Measurements from ENCODE around the gene TP73.
A peak's percentile ranks its signal among the peaks of the same experiment; 100 is the strongest.

TP73 gene

DNA sequence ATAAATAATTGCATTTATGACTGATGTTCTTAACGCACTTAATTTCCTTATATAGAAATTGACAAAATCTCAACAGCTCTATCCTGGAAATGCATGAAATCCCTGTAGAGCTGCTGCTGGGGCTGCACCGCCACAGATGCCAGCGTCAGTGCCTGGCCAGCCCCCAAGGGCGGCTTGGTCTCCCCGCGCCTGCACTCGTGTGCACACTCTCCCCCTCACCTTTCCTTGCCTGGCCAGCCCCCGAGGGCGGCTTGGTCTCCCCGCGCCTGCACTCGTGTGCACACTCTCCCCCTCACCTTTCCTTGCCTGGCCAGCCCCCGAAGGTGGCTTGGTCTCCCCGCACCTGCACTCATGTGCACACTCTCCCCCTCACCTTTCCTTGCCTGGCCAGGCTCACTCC, 16.2 kb upstream of the TP73 start:
- DNase-seq, result no peak

DNA sequence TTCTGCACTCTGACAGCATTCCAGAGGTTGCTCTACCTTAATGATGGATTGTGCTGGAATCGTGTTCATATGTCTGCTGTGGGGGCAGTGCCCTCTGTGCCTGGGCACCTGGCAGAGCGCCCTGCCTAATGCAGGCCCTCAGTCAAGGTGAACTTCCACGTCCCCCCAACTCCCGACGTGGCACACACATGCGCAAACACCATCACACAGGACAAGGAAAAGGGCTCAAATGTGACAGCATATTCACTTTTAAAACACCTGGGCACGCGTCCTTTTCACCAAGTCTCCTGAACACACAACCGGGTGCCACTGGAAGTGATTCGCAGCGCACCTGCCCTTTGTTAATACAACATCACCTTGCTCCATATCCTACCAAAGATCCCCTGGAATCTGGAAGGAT, 15.8 kb upstream of the TP73 start:
- no peak for DNase-seq

DNA sequence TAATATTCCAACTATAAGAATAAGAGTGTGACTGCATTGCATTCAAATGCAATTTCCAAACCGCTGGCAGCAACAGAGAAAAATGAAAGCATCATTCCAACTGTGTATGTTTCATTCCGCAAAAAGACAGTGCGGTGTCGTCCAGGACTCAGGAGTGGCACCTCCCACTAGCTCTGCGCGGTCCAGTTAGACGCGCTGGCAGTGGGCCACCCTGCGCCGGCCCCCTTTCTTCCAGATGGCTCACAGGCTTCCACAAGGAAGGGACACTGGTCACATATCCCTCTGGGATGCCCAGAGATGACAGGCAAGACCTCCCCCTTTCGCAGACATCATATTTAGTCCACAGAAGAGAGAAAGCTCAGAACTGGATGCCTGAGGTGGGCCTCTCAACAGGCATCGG, 14.3 kb upstream of the TP73 start:
- DNase-seq, result no peak

DNA sequence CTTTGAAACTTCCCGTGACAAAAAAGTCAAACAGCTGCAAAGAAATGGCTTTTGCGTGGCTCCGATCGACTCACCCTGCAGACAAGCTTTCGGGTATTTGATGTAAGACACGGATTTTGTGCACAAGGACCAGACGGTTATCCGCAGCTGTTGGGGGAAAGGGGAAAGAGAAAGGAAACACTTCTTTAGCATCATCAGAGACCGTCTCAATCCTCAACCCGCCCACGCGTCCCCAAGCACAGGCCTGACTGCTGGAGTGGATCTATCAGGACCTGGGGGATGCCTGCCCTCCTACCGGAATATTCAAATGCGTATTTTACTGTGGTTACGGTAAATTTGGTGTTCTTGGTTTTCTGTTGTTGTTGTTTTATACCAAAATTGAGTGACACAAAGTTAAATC, 13.6 kb upstream of the TP73 start:
- no peak for DNase-seq

DNA sequence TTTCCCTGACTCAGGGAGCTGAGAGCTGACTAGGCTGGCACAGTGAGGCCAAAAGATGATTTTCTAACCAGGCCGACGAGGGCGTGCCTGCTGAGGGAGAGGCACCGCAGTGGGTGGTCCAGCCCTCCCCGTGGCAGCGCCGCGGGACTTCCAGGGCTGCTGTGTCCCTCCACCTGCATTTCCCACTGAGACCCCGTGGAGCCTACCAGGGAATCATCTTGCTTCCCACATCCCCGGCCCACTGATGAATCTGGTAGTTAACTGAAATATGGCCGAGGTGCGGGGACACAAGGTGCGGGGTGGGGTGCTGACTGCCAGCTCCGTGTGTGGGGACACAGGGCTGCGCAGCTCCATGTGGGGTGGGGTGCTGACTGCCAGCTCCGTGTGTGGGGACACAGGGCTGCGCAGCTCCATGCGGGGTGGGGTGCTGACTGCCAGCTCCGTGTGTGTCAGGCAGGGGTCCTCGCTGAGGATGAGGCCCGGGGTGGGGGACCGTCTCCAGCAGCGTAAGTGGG, 12.9 kb upstream of the TP73 start:
- no peak for DNase-seq

DNA sequence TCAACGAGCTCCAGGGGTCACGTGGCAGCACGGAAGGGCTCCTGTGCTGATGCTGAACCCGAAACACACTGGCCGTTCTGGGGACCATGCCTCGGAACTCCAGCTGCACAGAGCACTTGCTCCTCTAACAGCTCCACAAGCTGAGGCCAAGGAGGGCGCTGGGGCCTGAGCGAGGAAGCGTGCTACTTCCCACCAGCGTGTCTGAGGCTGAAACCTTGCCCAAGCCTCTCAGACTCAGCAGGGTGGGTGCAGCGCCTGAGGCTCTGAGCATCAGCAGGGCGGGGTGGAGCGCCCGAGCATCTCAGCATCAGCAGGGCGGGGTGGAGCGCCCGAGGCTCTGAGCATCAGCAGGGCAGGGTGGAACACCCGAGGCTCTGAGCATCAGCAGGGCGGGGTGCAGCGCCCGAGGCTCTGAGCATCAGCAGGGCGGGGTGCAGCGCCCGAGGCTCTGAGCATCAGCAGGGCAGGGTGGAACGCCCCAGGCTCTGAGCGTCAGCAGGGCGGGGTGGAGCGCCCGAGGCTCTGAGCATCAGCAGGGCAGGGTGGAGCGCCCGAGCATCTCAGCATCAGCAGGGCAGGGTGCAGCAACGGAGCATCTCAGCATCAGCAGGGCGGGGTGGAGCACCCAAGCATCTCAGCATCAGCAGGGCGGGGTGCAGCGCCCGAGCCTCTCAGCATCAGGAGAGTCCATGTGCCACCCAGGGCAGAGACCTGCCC, 12.0 kb upstream of the TP73 start:
- DNase-seq, result no peak

DNA sequence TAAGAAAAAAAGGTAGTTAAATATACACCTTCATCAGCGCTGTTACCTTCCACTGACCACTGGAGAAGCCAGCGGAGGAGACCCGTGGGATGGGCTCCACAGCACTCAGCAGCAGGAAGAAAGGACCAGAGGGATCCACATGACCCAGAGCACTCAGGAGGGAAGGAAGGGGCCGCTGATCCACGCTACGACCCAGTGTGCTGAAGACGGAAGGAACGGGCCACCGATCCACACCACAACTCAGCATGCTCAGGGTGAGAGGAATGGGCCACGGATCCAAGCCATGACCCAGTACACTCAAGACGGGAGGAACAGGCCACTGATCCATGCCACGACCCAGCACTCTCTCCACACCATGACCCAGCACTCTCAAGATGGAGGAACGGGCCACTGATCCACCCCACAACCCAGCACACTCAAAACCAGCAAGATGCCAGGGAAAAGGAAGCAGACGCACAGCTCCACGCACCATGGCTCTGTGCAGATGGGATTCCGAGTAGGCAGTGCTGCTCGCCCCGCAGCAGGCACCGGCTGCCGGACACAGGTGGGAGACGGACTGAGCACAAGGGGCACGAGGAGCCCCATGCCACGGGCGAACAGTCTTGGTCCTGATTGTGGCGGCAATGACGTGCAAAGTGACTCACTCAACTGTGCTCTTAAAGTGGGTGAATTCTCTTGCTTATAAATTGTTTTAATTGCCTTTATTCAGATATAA, 11.1 kb upstream of the TP73 start:
- no peak for DNase-seq

DNA sequence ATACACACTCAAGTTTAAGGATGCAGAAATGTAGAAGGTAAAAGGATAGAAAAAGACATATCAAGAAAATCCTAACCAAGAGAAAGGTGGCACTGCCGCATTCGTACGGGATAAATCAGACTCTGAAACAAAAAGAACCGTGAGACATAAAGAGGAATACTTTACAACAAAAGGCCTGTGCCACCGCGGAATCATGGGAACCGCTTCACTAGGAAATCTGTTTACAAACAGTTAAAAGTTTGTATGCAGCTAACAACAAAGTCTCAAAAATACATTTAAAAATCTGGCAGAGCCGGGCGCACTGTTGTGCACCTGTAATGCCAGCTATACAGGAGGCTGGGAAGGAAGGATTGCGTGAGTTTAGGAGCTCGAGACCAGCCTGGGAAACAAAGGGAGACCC, 10.5 kb upstream of the TP73 start:
- no peak for DNase-seq

DNA sequence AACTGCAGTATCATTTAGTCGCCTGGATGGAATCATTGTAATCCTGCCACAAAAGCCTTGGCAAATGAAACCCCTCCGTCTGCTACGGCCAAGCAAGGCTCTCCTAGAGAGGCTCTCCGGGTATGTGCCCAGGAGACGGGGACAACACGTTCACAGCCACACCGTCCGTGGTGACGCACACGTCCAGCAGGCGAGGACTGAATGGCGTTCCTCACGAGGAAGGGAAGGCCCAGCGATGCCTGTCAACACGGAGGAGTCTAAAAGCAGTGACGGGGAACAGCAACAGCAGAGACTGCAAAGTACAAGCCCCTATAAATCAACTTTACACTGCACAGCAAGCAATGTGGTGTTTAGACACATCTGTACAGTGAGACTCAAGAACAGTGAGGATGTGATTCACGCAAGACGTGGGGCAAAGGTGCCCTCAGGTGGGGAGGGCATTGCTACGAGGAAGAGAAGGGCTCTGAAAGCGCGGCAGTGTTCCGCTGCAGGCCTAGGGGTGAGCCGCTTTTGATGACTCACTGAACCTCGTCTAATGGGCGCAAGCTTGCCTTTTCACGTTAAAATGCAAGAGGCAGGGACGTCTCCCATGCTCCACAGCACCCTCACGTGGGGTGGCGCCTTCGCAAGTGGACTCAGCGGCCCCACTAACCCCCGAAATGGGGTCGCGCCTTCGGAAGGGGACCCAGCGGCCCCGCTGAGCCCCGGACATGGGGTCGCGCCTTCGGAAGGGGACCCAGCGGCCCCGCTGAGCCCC, 9.2 kb upstream of the TP73 start:
- no peak for DNase-seq

DNA sequence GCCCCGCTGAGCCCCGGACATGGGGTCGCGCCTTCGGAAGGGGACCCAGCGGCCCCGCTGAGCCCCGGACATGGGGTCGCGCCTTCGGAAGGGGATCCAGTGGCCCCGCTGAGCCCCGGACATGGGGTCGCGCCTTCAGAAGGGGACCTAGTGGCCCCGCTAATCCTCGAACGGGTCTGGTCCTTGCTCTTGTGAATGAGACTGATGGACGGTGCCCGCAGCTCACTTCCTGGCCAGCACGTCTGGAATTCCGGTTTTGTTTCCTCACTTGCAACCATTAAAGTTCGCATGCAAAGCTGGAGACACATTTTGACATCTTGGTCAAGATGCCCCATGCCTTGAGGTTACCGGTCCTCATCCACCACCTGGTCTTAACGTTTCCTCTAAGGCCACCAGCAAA, 8.0 kb upstream of the TP73 start:
- no peak for DNase-seq

DNA sequence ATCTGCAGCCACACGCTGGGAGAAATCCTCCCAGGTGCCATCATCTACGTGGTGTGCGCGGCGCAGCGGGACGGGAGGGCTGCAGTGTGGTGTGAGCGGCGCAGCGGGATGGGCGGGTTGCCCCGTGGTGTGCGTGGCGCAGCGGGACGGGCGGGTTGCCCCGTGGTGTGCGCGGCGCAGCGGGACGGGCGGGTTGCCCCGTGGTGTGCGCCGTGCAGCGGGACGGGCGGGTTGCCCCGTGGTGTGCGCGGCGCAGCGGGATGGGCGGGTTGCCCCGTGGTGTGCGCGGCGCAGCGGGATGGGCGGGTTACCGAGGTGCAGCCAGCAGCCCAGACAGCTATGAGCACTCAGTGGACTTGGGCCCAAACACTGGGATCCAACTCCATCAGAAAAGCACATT, 7.1 kb upstream of the TP73 start:
- no peak for DNase-seq

DNA sequence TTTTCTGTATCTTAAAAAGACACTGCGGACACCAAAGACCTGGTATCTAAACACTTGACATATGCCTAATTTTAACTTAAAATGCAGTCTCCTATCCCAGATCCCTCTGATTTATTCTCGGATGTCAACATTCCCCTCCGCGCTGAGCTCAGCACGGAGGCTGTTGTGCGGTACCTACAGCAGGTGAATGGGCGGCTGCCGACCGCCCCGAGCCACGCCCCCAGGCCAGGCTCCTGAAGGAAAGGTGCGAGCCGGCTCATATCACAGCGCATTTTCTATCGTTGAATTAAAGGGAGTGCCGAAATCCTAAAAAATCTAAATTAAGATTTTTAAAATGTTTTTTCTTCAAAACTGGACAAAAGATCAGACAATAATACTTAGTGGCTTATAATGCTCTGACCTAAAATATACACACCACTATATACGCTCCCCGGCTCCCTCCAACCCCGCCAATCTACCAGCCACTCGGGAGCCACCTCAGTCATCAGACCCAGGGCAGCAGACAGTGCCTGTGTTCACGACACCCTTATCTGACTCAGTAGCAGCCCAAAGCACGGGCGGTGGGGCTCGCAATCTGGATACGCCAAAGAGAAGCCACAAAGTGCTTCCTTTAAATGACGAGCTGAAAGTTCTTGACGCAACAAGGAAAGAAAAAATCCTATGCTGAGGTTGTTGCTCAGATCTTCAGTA, 6.5 kb upstream of the TP73 start:
- DNase-seq, result no peak

DNA sequence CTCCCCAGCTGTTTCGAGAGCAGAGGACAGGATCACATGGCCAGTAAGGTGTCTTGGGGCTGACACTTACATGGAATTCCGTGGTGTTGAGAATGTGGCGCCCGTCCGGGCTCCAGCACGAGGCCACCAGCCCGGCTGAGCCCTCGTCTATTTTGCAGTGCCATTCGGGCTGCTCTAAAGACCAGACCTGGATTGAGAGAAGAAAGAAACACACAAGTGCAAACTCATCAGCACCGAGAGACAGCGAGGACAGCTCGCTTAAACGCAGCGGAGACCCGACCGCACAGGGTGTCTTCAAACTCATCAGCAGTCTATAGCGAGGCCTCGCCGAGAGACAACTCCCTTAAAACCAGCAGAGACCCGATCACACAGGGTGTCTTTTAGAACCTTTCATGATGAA, 5.7 kb upstream of the TP73 start:
- DNase-seq, result no peak

DNA sequence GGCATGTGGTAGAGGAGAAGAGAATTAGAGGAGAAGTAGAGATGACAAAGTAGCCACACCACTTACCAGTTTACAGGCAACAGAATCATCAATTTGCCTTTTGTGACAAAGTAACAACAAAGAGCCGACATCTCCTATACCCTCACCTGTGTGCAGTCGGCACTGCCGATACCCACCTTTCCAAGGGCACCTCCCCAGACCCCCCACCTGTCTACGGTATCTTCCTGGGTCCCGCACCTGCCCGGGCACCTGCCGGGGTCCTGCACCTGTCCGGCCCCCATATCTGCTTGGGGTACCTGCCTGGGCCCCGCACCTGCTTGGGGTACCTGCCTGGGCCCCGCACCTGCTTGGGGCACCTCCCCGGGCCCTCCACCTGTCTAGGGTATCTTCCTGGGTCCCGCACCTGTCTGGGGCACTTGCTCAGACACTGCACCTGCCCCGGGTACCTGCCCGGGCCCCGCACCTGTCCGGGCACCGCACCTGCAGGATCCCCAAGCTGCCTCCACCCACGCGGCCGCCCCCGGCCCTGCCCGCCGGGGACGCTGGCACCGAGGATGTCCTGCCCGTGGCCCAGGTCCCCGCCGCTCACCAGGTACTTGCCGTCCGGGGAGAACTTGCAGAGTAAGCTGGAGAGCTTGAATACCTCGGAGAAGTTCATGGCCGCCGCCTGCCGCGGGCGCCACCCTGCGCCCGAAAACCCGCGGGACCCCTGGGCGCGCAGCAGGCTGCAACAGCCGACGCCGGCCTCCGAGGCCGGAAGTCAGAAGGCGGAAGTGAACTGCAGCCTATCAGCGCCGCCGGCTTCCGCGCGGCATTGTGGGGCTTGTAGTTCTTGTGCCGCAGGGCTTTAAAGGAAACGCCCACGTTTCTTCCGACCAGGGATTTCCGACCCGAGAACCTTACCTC, 2.7 kb upstream of the TP73 start, which contains the start of gene WRAP73:
Gene WRAP73 (minus strand): TSS at position 762 of the 906 bp plus-strand sequence. CDS start 104 bp downstream, at position 658.
- DNase-seq, result peak; percentile 90

DNA sequence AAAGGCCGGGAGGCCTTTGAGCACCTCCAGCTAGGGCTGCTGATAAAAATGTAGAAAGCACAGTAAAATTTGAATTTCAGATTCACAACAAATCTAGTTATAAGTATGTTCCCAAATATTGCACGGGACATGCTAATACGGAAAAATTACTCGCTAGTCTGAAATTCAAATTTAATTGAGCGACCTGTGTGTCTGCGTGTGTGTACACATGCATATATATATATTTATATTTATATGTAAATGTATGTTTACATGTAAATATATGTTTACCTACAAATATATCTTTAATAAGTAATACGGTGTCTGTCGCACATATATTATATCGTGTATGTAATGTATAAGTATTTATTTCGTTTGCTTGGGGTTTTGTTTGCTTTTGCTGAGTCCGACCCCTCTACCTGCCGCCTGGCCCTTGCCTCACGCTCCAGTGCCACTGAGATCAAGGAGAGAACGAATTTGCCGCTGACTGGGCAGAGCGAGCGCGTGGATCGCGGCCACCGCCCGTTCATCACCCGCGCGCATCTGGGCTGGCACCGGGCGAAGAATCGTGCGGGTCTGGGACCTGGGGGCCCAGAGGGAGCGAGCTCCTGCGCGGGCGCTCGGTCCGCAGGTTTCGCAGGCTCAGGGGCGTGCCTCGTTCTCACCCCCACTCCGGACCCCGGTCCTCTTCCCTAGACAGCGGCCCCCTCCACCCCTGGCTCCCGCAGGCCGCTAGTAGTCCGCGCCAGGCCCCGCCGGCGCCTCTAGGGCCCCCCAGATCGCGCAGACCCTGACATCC, 1.9 kb upstream of the TP73 start:
- no peak for DNase-seq

DNA sequence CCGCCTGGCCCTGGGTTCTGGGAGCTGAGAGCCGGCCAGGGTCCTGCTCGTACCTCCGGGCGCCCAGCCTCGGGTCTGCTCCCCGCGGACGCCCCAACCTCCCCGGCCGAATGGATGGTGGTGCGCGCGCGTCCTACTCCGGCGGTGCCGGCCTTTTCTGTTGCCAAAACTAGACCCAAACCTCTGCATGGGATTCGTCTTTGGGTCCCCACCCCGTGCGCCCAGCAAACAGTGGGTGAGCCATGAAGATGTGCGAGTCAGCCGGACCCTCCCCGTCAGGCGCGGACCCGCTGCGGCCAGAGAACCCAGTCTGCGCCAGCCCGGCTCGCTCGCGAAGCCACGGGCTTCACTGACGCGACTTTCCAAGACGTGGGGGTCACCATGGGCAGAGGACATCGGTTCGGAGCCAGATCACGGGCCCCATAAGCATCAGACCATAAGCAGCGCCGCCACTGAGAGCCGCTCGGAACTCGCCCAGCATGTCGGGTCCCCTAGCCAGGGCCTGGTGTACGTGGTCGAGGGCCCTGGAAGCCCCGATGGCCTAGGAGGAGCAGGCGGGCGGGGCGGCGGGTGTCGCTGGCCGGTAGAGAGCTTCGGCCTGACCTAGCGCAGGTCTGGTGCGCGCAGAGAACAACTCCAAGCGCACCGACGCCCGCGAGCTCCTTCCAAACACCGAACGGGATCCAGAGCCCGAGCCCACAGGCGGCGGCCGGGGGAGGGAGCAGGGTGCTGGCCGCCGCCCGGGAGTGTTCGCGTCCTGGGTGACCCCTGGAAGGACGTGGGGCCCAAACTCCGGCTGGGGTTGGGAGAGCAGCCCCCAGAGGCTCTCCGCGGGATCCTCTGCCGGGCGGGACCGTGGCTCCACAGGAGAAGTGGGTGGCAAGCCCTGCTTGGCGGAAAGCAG, 1.0 kb upstream of the TP73 start:
- DNase-seq, result peak; percentile 12

DNA sequence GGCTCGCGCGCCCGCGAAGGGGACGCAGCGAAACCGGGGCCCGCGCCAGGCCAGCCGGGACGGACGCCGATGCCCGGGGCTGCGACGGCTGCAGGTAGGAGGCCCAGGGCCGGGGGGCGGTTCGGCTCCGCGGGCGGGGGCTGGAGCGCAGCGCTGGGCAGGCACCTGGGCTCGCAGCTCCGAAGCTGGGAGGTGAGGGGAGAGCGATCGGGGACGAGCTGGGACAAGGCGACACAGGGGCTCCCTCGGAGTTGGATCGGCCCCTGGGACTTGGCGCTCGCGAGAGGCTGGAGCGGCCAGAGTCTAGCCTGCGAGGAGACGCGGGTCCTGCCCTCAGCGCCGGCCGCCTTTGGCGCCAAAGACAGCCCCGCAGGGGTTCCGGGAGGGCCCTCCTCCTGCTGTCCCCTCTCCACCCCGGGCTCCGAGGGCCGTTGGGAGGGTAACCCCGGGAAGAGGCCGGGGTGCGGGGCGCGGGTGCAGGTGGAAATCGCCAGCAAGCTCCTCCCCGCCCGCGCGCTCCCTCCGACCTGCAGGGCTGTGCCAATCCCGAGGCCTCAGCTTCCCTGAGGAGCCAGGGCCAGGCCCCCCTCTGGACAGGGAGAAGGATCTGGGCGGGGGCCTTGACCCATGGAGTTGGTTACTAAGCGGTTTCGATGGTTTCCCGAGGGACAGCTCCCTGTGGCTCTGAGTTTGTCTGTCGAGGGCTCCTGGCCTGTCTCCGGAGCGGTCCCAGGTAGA, 401 bp downstream of the TP73 start:
- no peak for DNase-seq

DNA sequence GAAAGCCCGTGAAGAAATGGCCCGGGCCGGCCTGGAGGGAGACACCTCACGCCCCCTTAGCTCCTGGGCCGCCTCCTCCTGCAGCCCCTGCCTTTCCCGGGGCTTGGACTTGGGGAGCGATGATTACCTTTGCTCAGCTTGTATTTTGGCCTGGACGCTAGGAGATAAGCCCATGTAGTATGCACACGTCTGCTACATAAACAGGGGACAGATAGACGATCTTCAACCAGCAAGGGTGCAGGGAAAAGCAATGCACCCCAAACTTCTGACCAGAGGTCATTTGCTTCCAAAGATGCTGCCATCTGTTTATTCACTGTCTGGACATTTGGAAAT, 936 bp downstream of the TP73 start:
- DNase-seq, result no peak

DNA sequence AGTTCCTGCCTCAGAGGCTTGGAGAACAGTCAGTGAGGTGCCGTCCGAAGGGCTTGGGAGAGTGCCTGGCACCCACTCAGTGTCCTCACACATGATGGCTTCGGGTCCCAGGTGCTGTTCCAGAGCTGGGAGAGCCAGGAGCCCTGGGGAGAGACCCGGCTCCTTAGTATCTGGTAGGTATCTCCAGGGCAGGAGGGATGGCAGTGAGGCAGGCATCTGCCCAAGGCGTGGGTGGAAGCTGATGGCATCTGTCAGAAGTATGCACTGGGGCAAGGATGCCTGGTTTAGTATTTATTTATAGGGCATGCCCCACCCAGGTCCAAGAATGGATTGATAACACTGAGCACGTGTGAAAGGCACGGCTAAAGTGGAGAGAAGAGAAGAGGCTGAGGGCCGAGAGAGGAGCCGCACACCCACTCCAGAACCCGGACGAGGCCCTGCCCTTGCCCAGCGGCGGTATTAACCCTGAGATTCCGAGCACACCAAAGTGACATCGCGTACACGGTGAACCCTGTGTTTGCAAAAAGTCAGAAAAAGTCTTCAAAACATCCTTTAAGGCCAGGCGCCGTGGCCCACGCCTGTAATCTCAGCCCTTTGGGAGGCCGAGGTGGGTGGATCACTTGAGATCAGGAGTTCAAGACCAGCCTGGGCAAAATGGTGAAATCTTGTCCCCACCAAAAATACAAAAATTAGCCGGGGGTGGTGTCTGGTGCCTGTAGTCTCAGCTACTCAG, 2.4 kb downstream of the TP73 start:
- DNase-seq, result no peak
